HepG2 (cell line): ENCODE results near the gene MAP3K5. TPM values are rescaled to one million over a fixed set of nuclear protein-coding genes. Genes with fewer than 3 reads are reported as not detected.

Source experiments
- ATAC-seq: fragments of 200-7000 bp; cut with Tn5 transposase; 3 replicates; pipeline ENCODE4 v1.9.1; 2020; ENCODE audit warnings: mild to moderate bottlenecking, moderate library complexity
- BruUV-seq: library from RNA; stranded (reverse); fragments of 400-500 nt; replicated peaks from 2 replicates; lab custom pipeline; 2021; lab: Mats Ljungman, UMichigan
- CTCF ChIA-PET: fragments of 300-600 bp; formaldehyde crosslinking; extraction: SDS; loops from one replicate; lab custom pipeline; 2021; ENCODE audit warnings: low total read pairs, inconsistent platforms, low intra/inter-chr PET ratio; lab: Yijun Ruan, JAX
- POLR2A ChIA-PET: fragments of 350-600 bp; sonication (Branson Sonifier 250); formaldehyde crosslinking; loops from one replicate; lab custom pipeline; 2020; ENCODE audit warnings: antibody characterized with exemption, inconsistent platforms; lab: Yijun Ruan, JAX
- DNase-seq: peaks from one replicate; pipeline ENCODE4 v3.0.0-alpha.2; 2015; ENCODE audit warnings: low spot score
- FAIRE-seq: peaks from 3 replicates; lab custom pipeline; 2011; peaks lifted over from hg19 to GRCh38; lab: Jason Lieb, UNC
- H2AFZ ChIP-seq: one replicate; pipeline ENCODE4 v1.6.1; 2011; ENCODE audit warnings: low read length, inconsistent platforms
- H3K27ac ChIP-seq: fragments of 300-600 bp; 3 replicates; pipeline ENCODE4 v1.8.0; 2011; ENCODE audit warnings: mixed run types, mild to moderate bottlenecking, mixed read lengths, low read length, inconsistent platforms; ENCODE audit not compliant: insufficient read depth; ENCODE audit errors: extremely low read length
- H3K27me3 ChIP-seq, 2 experiments: fragments of 200-600 bp in 1 of 2; 2 replicates in 1 of 2; 3 replicates in 1 of 2; pipeline versions ENCODE4 v1.6.0 to v1.8.0; 2011; ENCODE audit warnings: low read length in 2 of 2, mild to moderate bottlenecking in 2 of 2, moderate library complexity in 2 of 2, inconsistent platforms in 1 of 2; ENCODE audit not compliant: insufficient read depth in 2 of 2, control insufficient read depth in 1 of 2
- H3K36me3 ChIP-seq, 2 experiments: fragments of 200-600 bp in 1 of 2; replicated peaks in 1 of 2; 2 replicates in 1 of 2; 3 replicates in 1 of 2; pipeline versions ENCODE4 v1.5.1 to v1.8.0; 2011; ENCODE audit warnings: low read length in 2 of 2, inconsistent platforms in 1 of 2; ENCODE audit not compliant: insufficient read depth in 2 of 2, control insufficient read depth in 1 of 2
- H3K4me1 ChIP-seq: 2 replicates; pipeline ENCODE4 v1.5.1; 2012; ENCODE audit warnings: low read length, inconsistent platforms; ENCODE audit not compliant: insufficient read depth
- H3K4me2 ChIP-seq: 2 replicates; pipeline ENCODE4 v1.6.0; 2011; ENCODE audit warnings: low read depth, low read length, inconsistent platforms
- H3K4me3 ChIP-seq, 3 experiments: fragments of 200-600 bp in 1 of 3; sonication (generic), shearing (Covaris generic) in 1 of 3; replicated peaks in 1 of 3; 2 replicates each; pipeline ENCODE4 v1.5.1; 2011 to 2016; ENCODE audit warnings: low read length in 3 of 3, inconsistent platforms in 2 of 3, low read depth in 2 of 3, mild to moderate bottlenecking in 2 of 3, control low read depth in 1 of 3, mixed read lengths in 1 of 3; ENCODE audit not compliant: insufficient read depth in 1 of 3
- H3K79me2 ChIP-seq: one replicate; pipeline ENCODE4 v1.6.1; 2011; ENCODE audit warnings: low read length, inconsistent platforms; ENCODE audit not compliant: insufficient read depth
- H3K9ac ChIP-seq: 2 replicates; pipeline ENCODE4 v1.6.0; 2011; ENCODE audit warnings: mild to moderate bottlenecking, low read depth, low read length, inconsistent platforms; ENCODE audit not compliant: insufficient read depth
- H3K9me3 ChIP-seq: 2 replicates; pipeline ENCODE4 v1.5.1; 2012; ENCODE audit warnings: mild to moderate bottlenecking, low read length
- H4K20me1 ChIP-seq: 2 replicates; pipeline ENCODE4 v1.6.0; 2011; ENCODE audit warnings: inconsistent platforms, mild to moderate bottlenecking, low read length, moderate library complexity; ENCODE audit not compliant: insufficient read depth
- ATF1 ChIP-seq: IDR thresholded peaks from 2 replicates; pipeline ENCODE4 v1.6.1; 2016; ENCODE audit warnings: mild to moderate bottlenecking, control low read depth
- E2F2 ChIP-seq: sonication (generic); formaldehyde crosslinking; IDR thresholded peaks from 2 replicates; pipeline ENCODE4 v1.4.0; 2020; ENCODE audit warnings: missing genetic modification reagents, borderline replicate concordance
- ELF4 ChIP-seq: sonication (generic); formaldehyde crosslinking; IDR thresholded peaks from 2 replicates; pipeline ENCODE4 v1.5.0; 2020; ENCODE audit warnings: missing genetic modification reagents, mild to moderate bottlenecking, moderate library complexity, borderline replicate concordance
- HBP1 ChIP-seq: IDR thresholded peaks from 2 replicates; pipeline ENCODE4 v1.6.1; 2016; ENCODE audit warnings: low read depth, control low read depth
- HNRNPH1 ChIP-seq: fragments of 200-400 bp; formaldehyde crosslinking; optimal IDR thresholded peaks from 2 replicates; pipeline ENCODE3; 2017; ENCODE audit warnings: mild to moderate bottlenecking, low read depth, low read length
- MXD1 ChIP-seq: sonication (generic); formaldehyde crosslinking; IDR thresholded peaks from 2 replicates; pipeline ENCODE4 v1.4.0; 2020; ENCODE audit warnings: mild to moderate bottlenecking, missing genetic modification reagents
- NFATC3 ChIP-seq: sonication (generic); formaldehyde crosslinking; IDR thresholded peaks from 2 replicates; pipeline ENCODE4 v1.5.1; 2020; ENCODE audit warnings: mild to moderate bottlenecking, missing genetic modification reagents
- NPAS2 ChIP-seq: sonication (generic); formaldehyde crosslinking; IDR thresholded peaks from 2 replicates; pipeline ENCODE4 v1.8.0; 2022; ENCODE audit warnings: mild to moderate bottlenecking, missing genetic modification reagents, borderline replicate concordance
- PRDM10 ChIP-seq: sonication (generic); formaldehyde crosslinking; IDR thresholded peaks from 2 replicates; pipeline ENCODE4 v1.4.0; 2020; ENCODE audit warnings: low read depth, missing genetic modification reagents
- ZNF607 ChIP-seq: sonication (generic); formaldehyde crosslinking; IDR thresholded peaks from 2 replicates; pipeline ENCODE4 v1.5.1; 2020; ENCODE audit warnings: missing genetic modification reagents, mild to moderate bottlenecking, borderline replicate concordance
- WGBS: methylation state at CpG from one replicate; pipeline ENCODE4 v1.1.6; 2017; ENCODE audit warnings: low lambda C conversion rate; 5-methylcytosine and 5-hydroxymethylcytosine counted together
- in situ Hi-C: cut with HindIII; loops from 2 replicates; pipeline ENCODE4 v1.10.0; 2017; ENCODE audit warnings: low pct_unique_long_range_greater_than_20kb; ENCODE audit not compliant: extremely low pct_ligation_motif_present
- intact Hi-C: fragments of 100-400 bp; cut with micrococcal nuclease; formaldehyde crosslinking; loops from one replicate; pipeline ENCODE4 v1.10.0; 2022; ENCODE audit not compliant: unreplicated experiment
- polyA plus RNA-seq, 8 experiments: library from polyadenylated mRNA; depleted of rRNA in 3 of 8; stranded (reverse) in 7 of 8; unstranded in 1 of 8; fragments of >200 nt; fragmentation: Illumina TruSeq in 4 of 8; extraction: Trizol in 4 of 8; gene quantifications; 2 replicates each; pipeline versions ENCODE4 v1.2.1 to v1.2.3, GENCODE V29; 2011 to 2016; ENCODE audit warnings: low read depth in 4 of 8, missing spikeins in 1 of 8, mixed read lengths in 1 of 8; ENCODE audit not compliant: insufficient read depth in 1 of 8
- total RNA-seq, 5 experiments: library from RNA; depleted of rRNA; stranded (reverse); fragments of >200 nt; fragmentation: Illumina TruSeq; extraction: Trizol; gene quantifications; 2 replicates each; pipeline ENCODE4 v1.2.3, GENCODE V29; 2016; ENCODE audit warnings: low read depth in 1 of 5

The MAP3K5 gene
- total and polyA plus RNA-seq, 2 of the 13 experiments (the other 11 are each of a cell fraction or from before 2014, with no cell fraction given): not detected

- no peak for TF ChIP-seq HNRNPH1
- TF ChIP-seq ATF1 (CRISPR knock-in tag): no peak
- TF ChIP-seq, all 625 proteins: peak for 0
These were observed 54.9 kb downstream of the MAP3K5 start (continued) for GRCh38 chr6:136737374-136737844.

- FAIRE-seq: no peak
- no peak overlapping the region for H3K4me2 ChIP-seq
- ChIA-PET CTCF (no interaction called here), POLR2A (no interaction called here)
- H3K27ac ChIP-seq: no peak overlapping the region
- no peaks in the 10 kb centered on the region for H4K20me1 ChIP-seq
- WGBS: 22% methylated on average over 5 of the region's 5 CpGs
- in situ Hi-C loops (no loop called here), intact Hi-C loops (no loop called here)
- H3K27me3 ChIP-seq: no peaks in the 10 kb centered on the region
- H3K4me3 ChIP-seq: no peak overlapping the region
- H3K79me2 ChIP-seq: no peaks in the 10 kb centered on the region
- ATAC-seq: no peak
- no peaks in the 10 kb centered on the region for H3K9me3 ChIP-seq
- H2AFZ ChIP-seq: no peak overlapping the region
- H3K36me3 ChIP-seq: no peaks in the 10 kb centered on the region
- H3K4me1 ChIP-seq: no peaks in the 10 kb centered on the region
- DNase-seq: no peak
- H3K9ac ChIP-seq: no peak overlapping the region
- no TSS peak for BruUV-seq
- TF ChIP-seq MXD1 (CRISPR knock-in tag) (no peak), NFATC3 (CRISPR knock-in tag) (no peak), NPAS2 (CRISPR knock-in tag) (no peak), ZNF607 (CRISPR knock-in tag) (no peak), HBP1 (no peak), PRDM10 (CRISPR knock-in tag) (no peak), E2F2 (CRISPR knock-in tag) (no peak), ELF4 (CRISPR knock-in tag) (no peak)
These were observed 55.9 kb downstream of the MAP3K5 start for GRCh38 chr6:136736281-136736960.
